Measurements from ENCODE around the gene CCDC158. TPM values are rescaled to one million over a fixed set of nuclear protein-coding genes. Genes with fewer than 3 reads are reported as not detected.

CCDC158 gene
- polyA plus RNA-seq, 2 of the 4 experiments (the other 2 are of a cell fraction) = 0.06 TPM; not detected in 1

DNA sequence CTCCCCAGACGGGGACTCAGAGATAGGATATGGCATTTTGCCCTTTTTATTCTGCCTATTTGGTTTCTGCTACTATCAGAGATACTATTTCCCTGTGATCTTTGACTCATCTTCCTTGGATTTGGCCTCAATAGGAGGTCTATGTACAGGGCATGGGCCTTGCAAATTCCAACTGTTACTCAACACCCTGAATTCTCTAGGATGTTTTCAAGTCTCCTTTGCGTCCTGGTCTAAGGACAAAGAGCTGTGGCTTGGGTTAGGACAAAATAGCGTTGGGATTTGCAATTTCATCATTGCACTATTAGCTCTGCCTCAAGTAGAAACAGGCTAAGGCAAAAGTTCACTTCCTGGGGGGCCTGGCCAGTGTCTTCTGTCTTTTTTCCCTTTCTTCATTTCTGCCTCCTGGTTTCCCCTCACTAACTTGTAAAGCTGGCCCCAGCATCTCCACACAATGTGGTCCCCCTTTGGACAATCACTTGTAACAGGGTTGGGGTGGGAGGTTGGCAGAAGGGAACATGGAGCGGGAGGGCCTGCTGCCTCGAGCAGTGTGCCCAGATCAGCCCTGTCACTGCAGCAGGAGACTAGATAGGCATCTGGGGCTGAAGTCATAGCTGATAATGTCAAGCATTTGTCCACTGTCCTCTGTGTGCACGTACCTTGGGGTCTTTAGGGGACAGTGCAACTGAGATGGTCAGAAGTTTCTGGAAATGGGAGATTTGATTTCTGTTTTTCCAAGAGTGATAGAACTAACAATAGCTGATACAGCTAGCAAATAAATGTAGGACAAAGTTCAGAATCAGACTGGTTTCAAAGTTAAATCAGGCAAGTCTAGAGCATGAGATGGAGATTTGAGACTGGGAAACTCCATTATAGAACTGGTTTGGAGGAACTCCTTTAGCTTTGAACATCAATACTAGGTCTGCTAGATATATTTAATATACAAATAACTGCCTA lies 140.2 kb downstream of the CCDC158 start (continued):
- TF ChIP-seq TFCP2L1 (CRISPR knock-in tag; IDR thresholded peaks at IDR 0.05) (no peak), NPAS2 (CRISPR knock-in tag; IDR thresholded peaks at IDR 0.05; ENCODE audit: borderline replicate concordance) (no peak), RCOR1 (IDR thresholded peaks at IDR 0.05; ENCODE audit: low read depth, low read length) (no peak), CHD2 (IDR thresholded peaks at IDR 0.05; ENCODE audit: low read length, partially characterized antibody) (no peak), MYC (IDR thresholded peaks at IDR 0.05; ENCODE audit: borderline replicate concordance, low read length) (no peak)

DNA sequence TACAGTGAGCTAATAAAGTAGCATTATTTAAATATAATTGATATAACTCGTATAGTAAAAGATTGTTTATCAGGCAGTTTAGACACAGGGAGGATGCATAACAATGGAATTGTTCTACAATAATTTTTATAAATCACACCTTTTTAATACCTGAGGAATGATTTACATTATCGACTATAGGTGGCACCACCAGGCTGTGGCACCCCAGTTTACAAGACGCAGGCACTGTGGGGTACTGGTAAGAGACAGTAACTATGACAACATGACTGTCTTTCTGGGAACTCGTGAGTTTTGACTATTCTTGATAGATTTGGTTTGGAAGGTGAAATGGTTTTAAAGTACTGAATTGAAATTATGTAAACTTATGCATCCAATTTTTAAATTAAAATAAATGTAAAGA lies 141.5 kb downstream of the CCDC158 start:
- FAIRE-seq = no peak
- no peaks in the 10 kb centered on the region for H3K9me3 ChIP-seq
- CTCF ChIA-PET = interaction anchor here (0.9 to 2.3 kb wide), 4 partner anchors 27 to 102 kb away, joined by 3 to 9 read pairs (median 4); no protein-coding TSS in a partner anchor
- POLR2A ChIA-PET = no interaction called here
- no peak overlapping the region for H3K4me2 ChIP-seq
- peaks cover 35% of the 10 kb centered on the region for H3K4me1 ChIP-seq
- TF ChIP-seq, protein P1, sequence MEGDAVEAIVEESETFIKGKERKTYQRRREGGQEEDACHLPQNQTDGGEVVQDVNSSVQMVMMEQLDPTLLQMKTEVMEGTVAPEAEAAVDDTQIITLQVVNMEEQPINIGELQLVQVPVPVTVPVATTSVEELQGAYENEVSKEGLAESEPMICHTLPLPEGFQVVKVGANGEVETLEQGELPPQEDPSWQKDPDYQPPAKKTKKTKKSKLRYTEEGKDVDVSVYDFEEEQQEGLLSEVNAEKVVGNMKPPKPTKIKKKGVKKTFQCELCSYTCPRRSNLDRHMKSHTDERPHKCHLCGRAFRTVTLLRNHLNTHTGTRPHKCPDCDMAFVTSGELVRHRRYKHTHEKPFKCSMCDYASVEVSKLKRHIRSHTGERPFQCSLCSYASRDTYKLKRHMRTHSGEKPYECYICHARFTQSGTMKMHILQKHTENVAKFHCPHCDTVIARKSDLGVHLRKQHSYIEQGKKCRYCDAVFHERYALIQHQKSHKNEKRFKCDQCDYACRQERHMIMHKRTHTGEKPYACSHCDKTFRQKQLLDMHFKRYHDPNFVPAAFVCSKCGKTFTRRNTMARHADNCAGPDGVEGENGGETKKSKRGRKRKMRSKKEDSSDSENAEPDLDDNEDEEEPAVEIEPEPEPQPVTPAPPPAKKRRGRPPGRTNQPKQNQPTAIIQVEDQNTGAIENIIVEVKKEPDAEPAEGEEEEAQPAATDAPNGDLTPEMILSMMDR (IDR thresholded peaks at IDR 0.05) = peak; percentile 29; the same call in 2 of the 3 replicates
- TF ChIP-seq POLR2A (IDR thresholded peaks at IDR 0.05; ENCODE audit: low read length) (no peak), TFCP2L1 (CRISPR knock-in tag; IDR thresholded peaks at IDR 0.05) (no peak), SMC3 (IDR thresholded peaks at IDR 0.05) (0 out of 3 replicates have a peak, but pooled peaks have one; percentile 17), RAD21 (conservative IDR thresholded peaks at IDR 0.05 in 1 of 2, IDR thresholded peaks at IDR 0.05 in 1 of 2) (peak; percentile 47 to 55; a peak in 4 of 5 replicates)
- no peak for ATAC-seq
- H3K4me3 ChIP-seq = no peak overlapping the region
- peak in 1 of 2 experiments; percentile 11 for DNase-seq (ENCODE audit: low read depth in 1 of 2, low spot score in 1 of 2)
- WGBS (ENCODE audit: missing lambda C conversion rate) = 26% methylated on average over 4 of the region's 4 CpGs
- no peak overlapping the region for H3K27ac ChIP-seq

DNA sequence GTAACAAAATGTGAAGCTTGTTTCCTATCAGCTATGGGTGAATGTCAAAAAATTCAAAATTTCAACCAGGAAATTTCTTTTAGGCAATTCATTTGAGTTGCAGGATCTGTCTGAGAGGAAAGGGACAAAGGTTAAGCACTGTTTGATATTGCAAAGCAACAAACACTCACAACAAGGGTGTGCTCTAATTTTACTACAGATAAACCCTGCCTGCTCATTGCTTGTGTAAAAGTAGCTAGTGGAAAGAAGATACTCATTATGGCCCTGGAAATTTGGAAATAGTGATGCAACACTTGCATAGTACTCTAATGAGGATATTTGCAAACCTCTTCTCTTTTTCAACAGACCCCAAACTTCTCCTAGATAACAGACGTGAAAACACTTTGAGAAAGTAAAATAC lies 142.4 kb downstream of the CCDC158 start:
- 35% methylated on average over 1 of the region's 1 CpG for WGBS (ENCODE audit: missing lambda C conversion rate)
- no peak for TF ChIP-seq HOXA7 (CRISPR knock-in tag; IDR thresholded peaks at IDR 0.05)
- peaks cover 35% of the 10 kb centered on the region for H3K4me1 ChIP-seq
- H3K27ac ChIP-seq = no peak overlapping the region
- FAIRE-seq = no peak
- no peak for DNase-seq (ENCODE audit: low read depth in 1 of 2, low spot score in 1 of 2)
- ChIA-PET POLR2A (no interaction called here), CTCF (interaction anchor here (0.9 to 2.3 kb wide), 4 partner anchors 26 to 103 kb away, joined by 3 to 9 read pairs (median 4); no protein-coding TSS in a partner anchor)
- peak overlapping the region; percentile 13; the same call in 1 of the 3 replicates for H3K4me2 ChIP-seq
- ATAC-seq = no peak
- H3K9me3 ChIP-seq = no peaks in the 10 kb centered on the region
- H3K4me3 ChIP-seq = no peak overlapping the region

DNA sequence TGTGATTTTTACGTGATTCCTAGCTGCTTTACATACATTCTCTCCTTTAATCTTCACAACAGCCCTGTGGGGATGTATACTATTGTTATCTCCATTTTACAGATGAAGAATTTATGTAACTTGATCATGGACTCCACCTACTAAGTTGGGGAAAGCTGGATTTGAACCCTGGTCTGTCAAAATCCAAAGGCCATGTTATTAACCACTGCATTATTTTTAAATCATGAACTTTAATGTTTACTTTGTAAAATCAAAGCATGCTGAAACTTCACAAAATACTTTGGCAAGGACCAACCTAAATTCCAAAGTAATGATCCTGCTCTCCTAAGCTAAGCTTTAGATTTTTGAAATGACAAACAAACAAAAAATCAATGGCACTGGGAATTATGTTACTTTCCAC lies 143.3 kb downstream of the CCDC158 start:
- no peak overlapping the region for H3K27ac ChIP-seq
- peaks cover 35% of the 10 kb centered on the region for H3K4me1 ChIP-seq
- H3K9me3 ChIP-seq = no peaks in the 10 kb centered on the region
- ATAC-seq (no peak), DNase-seq (ENCODE audit: low read depth in 1 of 2, low spot score in 1 of 2) (no peak), FAIRE-seq (no peak)
- no peak for TF ChIP-seq RARB (CRISPR knock-in tag; IDR thresholded peaks at IDR 0.05)
- no peak for TF ChIP-seq TP53 (CRISPR knock-in tag; IDR thresholded peaks at IDR 0.05)
- TF ChIP-seq, protein P2, sequence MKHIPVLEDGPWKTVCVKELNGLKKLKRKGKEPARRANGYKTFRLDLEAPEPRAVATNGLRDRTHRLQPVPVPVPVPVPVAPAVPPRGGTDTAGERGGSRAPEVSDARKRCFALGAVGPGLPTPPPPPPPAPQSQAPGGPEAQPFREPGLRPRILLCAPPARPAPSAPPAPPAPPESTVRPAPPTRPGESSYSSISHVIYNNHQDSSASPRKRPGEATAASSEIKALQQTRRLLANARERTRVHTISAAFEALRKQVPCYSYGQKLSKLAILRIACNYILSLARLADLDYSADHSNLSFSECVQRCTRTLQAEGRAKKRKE (CRISPR knock-in tag; IDR thresholded peaks at IDR 0.05; ENCODE audit: low read depth) = no peak
- no peak for TF ChIP-seq HDAC2 (IDR thresholded peaks at IDR 0.05)
- no peak for TF ChIP-seq ESRRA (IDR thresholded peaks at IDR 0.05; ENCODE audit: borderline replicate concordance, low read length)
- TF ChIP-seq RAD21 (conservative IDR thresholded peaks at IDR 0.05 in 1 of 2, IDR thresholded peaks at IDR 0.05 in 1 of 2) = no peak
- TF ChIP-seq, protein P3, sequence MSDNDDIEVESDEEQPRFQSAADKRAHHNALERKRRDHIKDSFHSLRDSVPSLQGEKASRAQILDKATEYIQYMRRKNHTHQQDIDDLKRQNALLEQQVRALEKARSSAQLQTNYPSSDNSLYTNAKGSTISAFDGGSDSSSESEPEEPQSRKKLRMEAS (IDR thresholded peaks at IDR 0.05) = no peak
- TF ChIP-seq, protein P4, sequence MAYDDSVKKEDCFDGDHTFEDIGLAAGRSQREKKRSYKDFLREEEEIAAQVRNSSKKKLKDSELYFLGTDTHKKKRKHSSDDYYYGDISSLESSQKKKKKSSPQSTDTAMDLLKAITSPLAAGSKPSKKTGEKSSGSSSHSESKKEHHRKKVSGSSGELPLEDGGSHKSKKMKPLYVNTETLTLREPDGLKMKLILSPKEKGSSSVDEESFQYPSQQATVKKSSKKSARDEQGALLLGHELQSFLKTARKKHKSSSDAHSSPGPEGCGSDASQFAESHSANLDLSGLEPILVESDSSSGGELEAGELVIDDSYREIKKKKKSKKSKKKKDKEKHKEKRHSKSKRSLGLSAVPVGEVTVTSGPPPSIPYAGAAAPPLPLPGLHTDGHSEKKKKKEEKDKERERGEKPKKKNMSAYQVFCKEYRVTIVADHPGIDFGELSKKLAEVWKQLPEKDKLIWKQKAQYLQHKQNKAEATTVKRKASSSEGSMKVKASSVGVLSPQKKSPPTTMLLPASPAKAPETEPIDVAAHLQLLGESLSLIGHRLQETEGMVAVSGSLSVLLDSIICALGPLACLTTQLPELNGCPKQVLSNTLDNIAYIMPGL (CRISPR knock-in tag; IDR thresholded peaks at IDR 0.05; ENCODE audit: borderline replicate concordance) = no peak
- TF ChIP-seq HEYL (CRISPR knock-in tag; IDR thresholded peaks at IDR 0.05) = no peak
- no peak overlapping the region for H3K4me3 ChIP-seq
- ChIA-PET CTCF (interaction anchor here (2.3 kb wide), 1 partner anchor 98 kb away, joined by 9 read pairs; no protein-coding TSS in a partner anchor), POLR2A (no interaction called here)
- 34% methylated on average over 1 of the region's 1 CpG for WGBS (ENCODE audit: missing lambda C conversion rate)
- peak overlapping the region; percentile 32; the same call in 1 of the 3 replicates for H3K4me2 ChIP-seq

Data from A549 (cell line).